ENCODE measurements around the gene APOB.

APOB gene

GRCh38 chr2:20997953-20998722 is 45.7 kb downstream of the APOB start:
- H3K4me3 ChIP-seq (ENCODE audit: low read depth, low read length), result no peak overlapping the region
- TF ChIP-seq CTCF (IDR thresholded peaks at IDR 0.05; ENCODE audit: low read depth, low read length), result no peak

- no peak for TF ChIP-seq CTCF (IDR thresholded peaks at IDR 0.05; ENCODE audit: low read depth, low read length)
- no peak overlapping the region for H3K4me3 ChIP-seq (ENCODE audit: low read depth, low read length)
Measured at GRCh38 chr2:20994130-20994529, 49.7 kb downstream of the APOB start.

GRCh38 chr2:20992201-20992711 is 51.6 kb downstream of the APOB start:
- H3K4me3 ChIP-seq (ENCODE audit: low read depth, low read length), result no peak overlapping the region
- no peak for TF ChIP-seq CTCF (IDR thresholded peaks at IDR 0.05; ENCODE audit: low read depth, low read length)

- no peak overlapping the region for H3K4me3 ChIP-seq (ENCODE audit: low read depth, low read length)
- TF ChIP-seq CTCF (IDR thresholded peaks at IDR 0.05; ENCODE audit: low read depth, low read length), result no peak
Measured at GRCh38 chr2:20990442-20991430, 53.1 kb downstream of the APOB start.

GRCh38 chr2:20989404-20989803 is 54.5 kb downstream of the APOB start:
- H3K4me3 ChIP-seq (ENCODE audit: low read depth, low read length), result no peak overlapping the region
- no peak for TF ChIP-seq CTCF (IDR thresholded peaks at IDR 0.05; ENCODE audit: low read depth, low read length)

- no peak for TF ChIP-seq CTCF (IDR thresholded peaks at IDR 0.05; ENCODE audit: low read depth, low read length)
- no peak overlapping the region for H3K4me3 ChIP-seq (ENCODE audit: low read depth, low read length)
Measured at GRCh38 chr2:20988905-20989304, 55.0 kb downstream of the APOB start.
